ENCODE measurements around the gene TMEM120A.

DNA sequence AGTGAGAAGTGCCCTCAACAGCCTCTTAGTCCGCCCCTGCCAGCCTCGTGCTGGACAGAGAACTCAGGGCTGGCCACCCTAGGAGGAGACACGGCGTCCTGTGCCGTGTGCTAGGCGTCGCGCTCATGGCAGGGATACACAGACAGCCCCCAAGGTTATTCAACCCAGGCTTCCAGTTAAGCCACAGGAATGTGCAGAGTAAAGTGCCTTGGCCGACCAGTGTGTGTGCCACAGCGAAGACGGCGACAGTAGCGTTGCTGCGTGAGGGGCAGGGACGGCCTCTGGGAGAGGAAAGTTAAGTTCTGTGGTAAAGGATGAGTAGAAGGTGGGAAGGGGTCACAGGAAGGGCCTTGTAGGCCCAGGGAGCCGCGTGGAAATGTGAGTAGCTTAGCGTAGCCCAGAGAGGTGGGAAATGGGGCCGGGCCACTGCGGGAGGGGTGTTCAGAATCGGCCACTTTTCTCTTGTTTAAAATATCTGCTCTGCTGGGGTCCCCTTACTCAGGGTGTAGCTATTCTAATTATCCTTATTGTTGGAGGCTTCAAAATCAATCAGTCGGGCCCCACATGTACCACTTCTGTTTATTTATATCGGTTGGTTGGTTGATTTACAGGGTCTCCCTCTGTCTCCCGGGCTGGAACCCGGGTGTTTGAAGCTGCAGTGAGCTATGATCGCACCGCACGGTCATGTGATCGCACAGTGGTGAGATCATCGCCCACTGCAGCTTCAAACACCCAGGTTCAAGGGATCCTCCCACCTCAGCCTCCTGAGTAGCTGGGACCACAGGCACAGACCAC lies 24.5 kb downstream of the TMEM120A start:
- TF ChIP-seq, protein P1, sequence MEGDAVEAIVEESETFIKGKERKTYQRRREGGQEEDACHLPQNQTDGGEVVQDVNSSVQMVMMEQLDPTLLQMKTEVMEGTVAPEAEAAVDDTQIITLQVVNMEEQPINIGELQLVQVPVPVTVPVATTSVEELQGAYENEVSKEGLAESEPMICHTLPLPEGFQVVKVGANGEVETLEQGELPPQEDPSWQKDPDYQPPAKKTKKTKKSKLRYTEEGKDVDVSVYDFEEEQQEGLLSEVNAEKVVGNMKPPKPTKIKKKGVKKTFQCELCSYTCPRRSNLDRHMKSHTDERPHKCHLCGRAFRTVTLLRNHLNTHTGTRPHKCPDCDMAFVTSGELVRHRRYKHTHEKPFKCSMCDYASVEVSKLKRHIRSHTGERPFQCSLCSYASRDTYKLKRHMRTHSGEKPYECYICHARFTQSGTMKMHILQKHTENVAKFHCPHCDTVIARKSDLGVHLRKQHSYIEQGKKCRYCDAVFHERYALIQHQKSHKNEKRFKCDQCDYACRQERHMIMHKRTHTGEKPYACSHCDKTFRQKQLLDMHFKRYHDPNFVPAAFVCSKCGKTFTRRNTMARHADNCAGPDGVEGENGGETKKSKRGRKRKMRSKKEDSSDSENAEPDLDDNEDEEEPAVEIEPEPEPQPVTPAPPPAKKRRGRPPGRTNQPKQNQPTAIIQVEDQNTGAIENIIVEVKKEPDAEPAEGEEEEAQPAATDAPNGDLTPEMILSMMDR (IDR thresholded peaks at IDR 0.05) = no peak
- TF ChIP-seq EZH2 (IDR thresholded peaks at IDR 0.05) = no peak

All from neural progenitor cell (in vitro differentiated cells).